HepG2 (cell line): ENCODE measurements around the gene PFN1. TPM values are rescaled to one million over a fixed set of nuclear protein-coding genes. Genes with fewer than 3 reads are reported as not detected.
A peak's percentile ranks its signal among the peaks of the same experiment; 100 is the strongest.

Source experiments
- CCAR2 ChIP-seq: fragments of 200-400 bp; formaldehyde crosslinking; optimal IDR thresholded peaks from 2 replicates; pipeline ENCODE3; 2018; ENCODE audit warnings: low read depth, mild to moderate bottlenecking, low read length, moderate library complexity
- HHEX ChIP-seq: IDR thresholded peaks from 2 replicates; pipeline ENCODE4 v1.6.1; 2016; ENCODE audit warnings: control low read depth
- NFIC ChIP-seq: IDR thresholded peaks from 2 replicates; pipeline ENCODE4 v1.6.1; 2012; ENCODE audit warnings: mild to moderate bottlenecking, low read length, inconsistent platforms
- RBFOX2 ChIP-seq: fragments of 200-400 bp; formaldehyde crosslinking; IDR thresholded peaks from 2 replicates; pipeline ENCODE4 v1.6.1; 2017; ENCODE audit warnings: low read depth, mild to moderate bottlenecking, low read length
- SMARCE1 ChIP-seq: fragments of 450-650 bp; IDR thresholded peaks from 2 replicates; pipeline ENCODE4 v1.6.1; 2017; ENCODE audit warnings: borderline replicate concordance
- ZKSCAN1 ChIP-seq: fragments of 150-350 bp; IDR thresholded peaks from 2 replicates; pipeline ENCODE4 v1.6.1; 2014; ENCODE audit warnings: low read length
- ZNF207 ChIP-seq: fragments of 450-650 bp; IDR thresholded peaks from 2 replicates; pipeline ENCODE4 v1.6.1; 2016; ENCODE audit warnings: antibody characterized with exemption, borderline replicate concordance
- ZNF292 ChIP-seq: sonication (generic); formaldehyde crosslinking; IDR thresholded peaks from 2 replicates; pipeline ENCODE4 v1.8.1; 2022; ENCODE audit warnings: mild to moderate bottlenecking, low read depth, missing genetic modification reagents, borderline replicate concordance
- ZNF331 ChIP-seq: sonication (generic); formaldehyde crosslinking; IDR thresholded peaks from 2 replicates; pipeline ENCODE4 v1.4.0; 2020; ENCODE audit warnings: missing genetic modification reagents
- ZNF33A ChIP-seq: sonication (generic); formaldehyde crosslinking; IDR thresholded peaks from 2 replicates; pipeline ENCODE4 v1.5.1; 2020; ENCODE audit warnings: missing genetic modification reagents, mild to moderate bottlenecking, moderate library complexity, borderline replicate concordance
- ZNF430 ChIP-seq: sonication (generic); formaldehyde crosslinking; IDR thresholded peaks from 2 replicates; pipeline ENCODE4 v1.9.0; 2021; ENCODE audit warnings: mild to moderate bottlenecking, missing genetic modification reagents
- ZNF501 ChIP-seq: sonication (generic); formaldehyde crosslinking; IDR thresholded peaks from 2 replicates; pipeline ENCODE4 v1.5.1; 2020; ENCODE audit warnings: mild to moderate bottlenecking, moderate library complexity, missing genetic modification reagents
- ZNF547 ChIP-seq: sonication (generic); formaldehyde crosslinking; IDR thresholded peaks from 2 replicates; pipeline ENCODE4 v1.5.1; 2020; ENCODE audit warnings: mild to moderate bottlenecking, missing genetic modification reagents
- ZNF567 ChIP-seq: sonication (generic); formaldehyde crosslinking; IDR thresholded peaks from 2 replicates; pipeline ENCODE4 v1.8.1; 2023; ENCODE audit warnings: mild to moderate bottlenecking, missing genetic modification reagents, borderline replicate concordance
- ZNF597 ChIP-seq: sonication (generic); formaldehyde crosslinking; IDR thresholded peaks from 2 replicates; pipeline ENCODE4 v1.5.0; 2020; ENCODE audit warnings: missing genetic modification reagents
- ZNF609 ChIP-seq: sonication (generic); formaldehyde crosslinking; IDR thresholded peaks from 2 replicates; pipeline ENCODE4 v1.4.0; 2020; ENCODE audit warnings: mild to moderate bottlenecking, missing genetic modification reagents, borderline replicate concordance
- ZNF674 ChIP-seq: sonication (generic); formaldehyde crosslinking; IDR thresholded peaks from 2 replicates; pipeline ENCODE4 v1.5.0; 2020; ENCODE audit warnings: low read depth, mild to moderate bottlenecking, missing genetic modification reagents
- ZNF747 ChIP-seq: sonication (generic); formaldehyde crosslinking; IDR thresholded peaks from 2 replicates; pipeline ENCODE4 v1.8.1; 2023; ENCODE audit warnings: missing genetic modification reagents, mild to moderate bottlenecking, borderline replicate concordance
- ZNF841 ChIP-seq: sonication (generic); formaldehyde crosslinking; IDR thresholded peaks from 2 replicates; pipeline ENCODE4 v1.8.1; 2023; ENCODE audit warnings: missing genetic modification reagents, borderline replicate concordance
- polyA plus RNA-seq, 8 experiments: library from polyadenylated mRNA; depleted of rRNA in 3 of 8; stranded (reverse) in 7 of 8; unstranded in 1 of 8; fragments of >200 nt; fragmentation: Illumina TruSeq in 4 of 8; extraction: Trizol in 4 of 8; gene quantifications; 2 replicates each; pipeline versions ENCODE4 v1.2.1 to v1.2.3, GENCODE V29; 2011 to 2016; ENCODE audit warnings: low read depth in 4 of 8, missing spikeins in 1 of 8, mixed read lengths in 1 of 8; ENCODE audit not compliant: insufficient read depth in 1 of 8
- total RNA-seq, 5 experiments: library from RNA; depleted of rRNA; stranded (reverse); fragments of >200 nt; fragmentation: Illumina TruSeq; extraction: Trizol; gene quantifications; 2 replicates each; pipeline ENCODE4 v1.2.3, GENCODE V29; 2016; ENCODE audit warnings: low read depth in 1 of 5
- TF ChIP-seq, protein P1 (sequence below): sonication (generic); formaldehyde crosslinking; IDR thresholded peaks from 2 replicates; pipeline ENCODE4 v1.9.0; 2022; ENCODE audit warnings: missing genetic modification reagents, mild to moderate bottlenecking, borderline replicate concordance
- TF ChIP-seq, protein P2 (sequence below): sonication (generic); formaldehyde crosslinking; IDR thresholded peaks from 2 replicates; pipeline ENCODE4 v1.4.0; 2020; ENCODE audit warnings: missing genetic modification reagents

The PFN1 gene
- total and polyA plus RNA-seq, 2 of the 13 experiments (the other 11 are each of a cell fraction or from before 2014, with no cell fraction given), result 494 to 613 TPM

GRCh38 chr17:4948166-4948930 lies at the start of gene PFN1 (continued):
- TF ChIP-seq ZNF609 (0 out of 2 replicates have a peak, but pooled peaks have one; percentile 47), HHEX (CRISPR knock-in tag) (no peak), ZNF747 (no peak), ZNF567 (CRISPR knock-in tag) (0 out of 2 replicates have a peak, but pooled peaks have one; percentile 23), ZNF547 (CRISPR knock-in tag) (0 out of 2 replicates have a peak, but pooled peaks have one; percentile 8), CCAR2 (no peak), RBFOX2 (peak; percentile 87), ZNF331 (CRISPR knock-in tag) (no peak; the same call in 1 of the 2 replicates), ZNF430 (CRISPR knock-in tag) (peak; percentile 65), ZNF597 (CRISPR knock-in tag) (no peak), ZNF292 (CRISPR knock-in tag) (no peak), ZKSCAN1 (no peak), ZNF841 (CRISPR knock-in tag) (no peak; the same call in 1 of the 2 replicates), ZNF501 (CRISPR knock-in tag) (no peak), ZNF674 (no peak), ZNF207 (no peak), SMARCE1 (no peak), NFIC (no peak), ZNF33A (CRISPR knock-in tag) (no peak)
- TF ChIP-seq, protein P1, sequence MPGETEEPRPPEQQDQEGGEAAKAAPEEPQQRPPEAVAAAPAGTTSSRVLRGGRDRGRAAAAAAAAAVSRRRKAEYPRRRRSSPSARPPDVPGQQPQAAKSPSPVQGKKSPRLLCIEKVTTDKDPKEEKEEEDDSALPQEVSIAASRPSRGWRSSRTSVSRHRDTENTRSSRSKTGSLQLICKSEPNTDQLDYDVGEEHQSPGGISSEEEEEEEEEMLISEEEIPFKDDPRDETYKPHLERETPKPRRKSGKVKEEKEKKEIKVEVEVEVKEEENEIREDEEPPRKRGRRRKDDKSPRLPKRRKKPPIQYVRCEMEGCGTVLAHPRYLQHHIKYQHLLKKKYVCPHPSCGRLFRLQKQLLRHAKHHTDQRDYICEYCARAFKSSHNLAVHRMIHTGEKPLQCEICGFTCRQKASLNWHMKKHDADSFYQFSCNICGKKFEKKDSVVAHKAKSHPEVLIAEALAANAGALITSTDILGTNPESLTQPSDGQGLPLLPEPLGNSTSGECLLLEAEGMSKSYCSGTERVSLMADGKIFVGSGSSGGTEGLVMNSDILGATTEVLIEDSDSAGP (CRISPR knock-in tag), result peak; percentile 74
- TF ChIP-seq, protein P2, sequence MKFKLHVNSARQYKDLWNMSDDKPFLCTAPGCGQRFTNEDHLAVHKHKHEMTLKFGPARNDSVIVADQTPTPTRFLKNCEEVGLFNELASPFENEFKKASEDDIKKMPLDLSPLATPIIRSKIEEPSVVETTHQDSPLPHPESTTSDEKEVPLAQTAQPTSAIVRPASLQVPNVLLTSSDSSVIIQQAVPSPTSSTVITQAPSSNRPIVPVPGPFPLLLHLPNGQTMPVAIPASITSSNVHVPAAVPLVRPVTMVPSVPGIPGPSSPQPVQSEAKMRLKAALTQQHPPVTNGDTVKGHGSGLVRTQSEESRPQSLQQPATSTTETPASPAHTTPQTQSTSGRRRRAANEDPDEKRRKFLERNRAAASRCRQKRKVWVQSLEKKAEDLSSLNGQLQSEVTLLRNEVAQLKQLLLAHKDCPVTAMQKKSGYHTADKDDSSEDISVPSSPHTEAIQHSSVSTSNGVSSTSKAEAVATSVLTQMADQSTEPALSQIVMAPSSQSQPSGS (CRISPR knock-in tag), result no peak
